HepG2 (cell line): ENCODE measurements around the gene SACS. TPM values are rescaled to one million over a fixed set of nuclear protein-coding genes. Genes with fewer than 3 reads are reported as not detected.

Experiments
- ATAC-seq: fragments of 200-7000 bp; cut with Tn5 transposase; 3 replicates; pipeline ENCODE4 v1.9.1; 2020; ENCODE audit warnings: mild to moderate bottlenecking, moderate library complexity
- Bru-seq: library from RNA; stranded (reverse); fragments of 400-500 nt; gene quantifications from one replicate; lab custom pipeline; 2021; lab: Mats Ljungman, UMichigan
- BruChase-seq, 2 experiments: library from RNA; stranded (reverse); fragments of 400-500 nt; gene quantifications; one replicate each; lab custom pipeline; 2021; lab: Mats Ljungman, UMichigan
- BruUV-seq: library from RNA; stranded (reverse); fragments of 400-500 nt; replicated peaks from 2 replicates; lab custom pipeline; 2021; lab: Mats Ljungman, UMichigan
- CTCF ChIA-PET: fragments of 300-600 bp; formaldehyde crosslinking; extraction: SDS; loops from one replicate; lab custom pipeline; 2021; ENCODE audit warnings: low total read pairs, inconsistent platforms, low intra/inter-chr PET ratio; lab: Yijun Ruan, JAX
- POLR2A ChIA-PET: fragments of 350-600 bp; sonication (Branson Sonifier 250); formaldehyde crosslinking; loops from one replicate; lab custom pipeline; 2020; ENCODE audit warnings: antibody characterized with exemption, inconsistent platforms; lab: Yijun Ruan, JAX
- DNase-seq: peaks from one replicate; pipeline ENCODE4 v3.0.0-alpha.2; 2015; ENCODE audit warnings: low spot score
- FAIRE-seq: peaks from 3 replicates; lab custom pipeline; 2011; peaks lifted over from hg19 to GRCh38; lab: Jason Lieb, UNC
- H2AFZ ChIP-seq: one replicate; pipeline ENCODE4 v1.6.1; 2011; ENCODE audit warnings: low read length, inconsistent platforms
- H3K27ac ChIP-seq: fragments of 300-600 bp; 3 replicates; pipeline ENCODE4 v1.8.0; 2011; ENCODE audit warnings: mixed run types, mild to moderate bottlenecking, mixed read lengths, low read length, inconsistent platforms; ENCODE audit not compliant: insufficient read depth; ENCODE audit errors: extremely low read length
- H3K27me3 ChIP-seq, 2 experiments: fragments of 200-600 bp in 1 of 2; 2 replicates in 1 of 2; 3 replicates in 1 of 2; pipeline versions ENCODE4 v1.6.0 to v1.8.0; 2011; ENCODE audit warnings: low read length in 2 of 2, mild to moderate bottlenecking in 2 of 2, moderate library complexity in 2 of 2, inconsistent platforms in 1 of 2; ENCODE audit not compliant: insufficient read depth in 2 of 2, control insufficient read depth in 1 of 2
- H3K36me3 ChIP-seq, 2 experiments: fragments of 200-600 bp in 1 of 2; replicated peaks in 1 of 2; 2 replicates in 1 of 2; 3 replicates in 1 of 2; pipeline versions ENCODE4 v1.5.1 to v1.8.0; 2011; ENCODE audit warnings: low read length in 2 of 2, inconsistent platforms in 1 of 2; ENCODE audit not compliant: insufficient read depth in 2 of 2, control insufficient read depth in 1 of 2
- H3K4me1 ChIP-seq: 2 replicates; pipeline ENCODE4 v1.5.1; 2012; ENCODE audit warnings: low read length, inconsistent platforms; ENCODE audit not compliant: insufficient read depth
- H3K4me2 ChIP-seq: 2 replicates; pipeline ENCODE4 v1.6.0; 2011; ENCODE audit warnings: low read depth, low read length, inconsistent platforms
- H3K4me3 ChIP-seq, 3 experiments: fragments of 200-600 bp in 1 of 3; sonication (generic), shearing (Covaris generic) in 1 of 3; replicated peaks in 1 of 3; 2 replicates each; pipeline ENCODE4 v1.5.1; 2011 to 2016; ENCODE audit warnings: low read length in 3 of 3, inconsistent platforms in 2 of 3, low read depth in 2 of 3, mild to moderate bottlenecking in 2 of 3, control low read depth in 1 of 3, mixed read lengths in 1 of 3; ENCODE audit not compliant: insufficient read depth in 1 of 3
- H3K79me2 ChIP-seq: one replicate; pipeline ENCODE4 v1.6.1; 2011; ENCODE audit warnings: low read length, inconsistent platforms; ENCODE audit not compliant: insufficient read depth
- H3K9ac ChIP-seq: 2 replicates; pipeline ENCODE4 v1.6.0; 2011; ENCODE audit warnings: mild to moderate bottlenecking, low read depth, low read length, inconsistent platforms; ENCODE audit not compliant: insufficient read depth
- H3K9me3 ChIP-seq: 2 replicates; pipeline ENCODE4 v1.5.1; 2012; ENCODE audit warnings: mild to moderate bottlenecking, low read length
- H4K20me1 ChIP-seq: 2 replicates; pipeline ENCODE4 v1.6.0; 2011; ENCODE audit warnings: inconsistent platforms, mild to moderate bottlenecking, low read length, moderate library complexity; ENCODE audit not compliant: insufficient read depth
- ELF1 ChIP-seq: sonication (generic); formaldehyde crosslinking; IDR thresholded peaks from 2 replicates; pipeline ENCODE4 v1.4.0; 2020; ENCODE audit warnings: missing genetic modification reagents
- ETV5 ChIP-seq: IDR thresholded peaks from 2 replicates; pipeline ENCODE4 v1.6.1; 2018; ENCODE audit warnings: missing biosample characterization, missing genetic modification reagents, inconsistent platforms, borderline replicate concordance
- KMT2B ChIP-seq: IDR thresholded peaks from 2 replicates; pipeline ENCODE4 v1.6.1; 2016; ENCODE audit warnings: missing genetic modification reagents, missing compliant biosample characterization
- MAF1 ChIP-seq: sonication (generic); formaldehyde crosslinking; IDR thresholded peaks from 2 replicates; pipeline ENCODE4 v1.5.0; 2020; ENCODE audit warnings: missing genetic modification reagents, borderline replicate concordance
- NRL ChIP-seq: sonication (generic); formaldehyde crosslinking; IDR thresholded peaks from 2 replicates; pipeline ENCODE4 v1.5.0; 2020; ENCODE audit warnings: missing genetic modification reagents, mild to moderate bottlenecking, moderate library complexity, borderline replicate concordance
- SAP130 ChIP-seq: IDR thresholded peaks from 2 replicates; pipeline ENCODE4 v1.6.1; 2016; ENCODE audit warnings: low read depth
- SOX6 ChIP-seq, 2 experiments: fragments of 450-650 bp in 1 of 2; sonication (generic) in 1 of 2; formaldehyde crosslinking in 1 of 2; IDR thresholded peaks; 2 replicates each; pipeline versions ENCODE4 v1.4.0 to v1.6.1; 2017 to 2020; ENCODE audit warnings: antibody characterized with exemption in 1 of 2, mild to moderate bottlenecking in 1 of 2, missing genetic modification reagents in 1 of 2
- ZNF550 ChIP-seq: sonication (generic); formaldehyde crosslinking; IDR thresholded peaks from 2 replicates; pipeline ENCODE4 v1.4.0; 2020; ENCODE audit warnings: mild to moderate bottlenecking, missing genetic modification reagents, borderline replicate concordance
- WGBS: methylation state at CpG from one replicate; pipeline ENCODE4 v1.1.6; 2017; ENCODE audit warnings: low lambda C conversion rate; 5-methylcytosine and 5-hydroxymethylcytosine counted together
- in situ Hi-C: cut with HindIII; loops from 2 replicates; pipeline ENCODE4 v1.10.0; 2017; ENCODE audit warnings: low pct_unique_long_range_greater_than_20kb; ENCODE audit not compliant: extremely low pct_ligation_motif_present
- intact Hi-C: fragments of 100-400 bp; cut with micrococcal nuclease; formaldehyde crosslinking; loops from one replicate; pipeline ENCODE4 v1.10.0; 2022; ENCODE audit not compliant: unreplicated experiment
- long read RNA-seq, 2 experiments: library from RNA in 1 of 2; library from polyadenylated mRNA in 1 of 2; stranded (forward) in 1 of 2; unstranded in 1 of 2; transcript quantifications; one replicate each; pipeline ENCODE4 v2.0.0, GENCODE V29; 2019 to 2022
- polyA minus RNA-seq, 3 experiments: library from RNA; depleted of rRNA, polyadenylated mRNA; stranded (reverse); fragments of >200 nt; gene quantifications; 2 replicates each; pipeline ENCODE4 v1.2.3, GENCODE V29; 2011; ENCODE audit warnings: low replicate concordance in 1 of 3
- polyA plus RNA-seq, 8 experiments: library from polyadenylated mRNA; depleted of rRNA in 3 of 8; stranded (reverse) in 7 of 8; unstranded in 1 of 8; fragments of >200 nt; fragmentation: Illumina TruSeq in 4 of 8; extraction: Trizol in 4 of 8; gene quantifications; 2 replicates each; pipeline versions ENCODE4 v1.2.1 to v1.2.3, GENCODE V29; 2011 to 2016; ENCODE audit warnings: low read depth in 4 of 8, missing spikeins in 1 of 8, mixed read lengths in 1 of 8; ENCODE audit not compliant: insufficient read depth in 1 of 8
- total RNA-seq, 5 experiments: library from RNA; depleted of rRNA; stranded (reverse); fragments of >200 nt; fragmentation: Illumina TruSeq; extraction: Trizol; gene quantifications; 2 replicates each; pipeline ENCODE4 v1.2.3, GENCODE V29; 2016; ENCODE audit warnings: low read depth in 1 of 5
- TF ChIP-seq, protein P1 (sequence below): fragments of 450-650 bp; IDR thresholded peaks from 2 replicates; pipeline ENCODE4 v1.6.1; 2017; ENCODE audit warnings: mild to moderate bottlenecking

SACS gene, protein sequence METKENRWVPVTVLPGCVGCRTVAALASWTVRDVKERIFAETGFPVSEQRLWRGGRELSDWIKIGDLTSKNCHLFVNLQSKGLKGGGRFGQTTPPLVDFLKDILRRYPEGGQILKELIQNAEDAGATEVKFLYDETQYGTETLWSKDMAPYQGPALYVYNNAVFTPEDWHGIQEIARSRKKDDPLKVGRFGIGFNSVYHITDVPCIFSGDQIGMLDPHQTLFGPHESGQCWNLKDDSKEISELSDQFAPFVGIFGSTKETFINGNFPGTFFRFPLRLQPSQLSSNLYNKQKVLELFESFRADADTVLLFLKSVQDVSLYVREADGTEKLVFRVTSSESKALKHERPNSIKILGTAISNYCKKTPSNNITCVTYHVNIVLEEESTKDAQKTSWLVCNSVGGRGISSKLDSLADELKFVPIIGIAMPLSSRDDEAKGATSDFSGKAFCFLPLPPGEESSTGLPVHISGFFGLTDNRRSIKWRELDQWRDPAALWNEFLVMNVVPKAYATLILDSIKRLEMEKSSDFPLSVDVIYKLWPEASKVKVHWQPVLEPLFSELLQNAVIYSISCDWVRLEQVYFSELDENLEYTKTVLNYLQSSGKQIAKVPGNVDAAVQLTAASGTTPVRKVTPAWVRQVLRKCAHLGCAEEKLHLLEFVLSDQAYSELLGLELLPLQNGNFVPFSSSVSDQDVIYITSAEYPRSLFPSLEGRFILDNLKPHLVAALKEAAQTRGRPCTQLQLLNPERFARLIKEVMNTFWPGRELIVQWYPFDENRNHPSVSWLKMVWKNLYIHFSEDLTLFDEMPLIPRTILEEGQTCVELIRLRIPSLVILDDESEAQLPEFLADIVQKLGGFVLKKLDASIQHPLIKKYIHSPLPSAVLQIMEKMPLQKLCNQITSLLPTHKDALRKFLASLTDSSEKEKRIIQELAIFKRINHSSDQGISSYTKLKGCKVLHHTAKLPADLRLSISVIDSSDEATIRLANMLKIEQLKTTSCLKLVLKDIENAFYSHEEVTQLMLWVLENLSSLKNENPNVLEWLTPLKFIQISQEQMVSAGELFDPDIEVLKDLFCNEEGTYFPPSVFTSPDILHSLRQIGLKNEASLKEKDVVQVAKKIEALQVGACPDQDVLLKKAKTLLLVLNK (N-terminal part only)
- total RNA-seq (2016; rRNA removed; fragmentation: Illumina TruSeq; extraction: Trizol) (15.7 and 29.4 TPM in 2 replicates), polyA plus RNA-seq (2011; rRNA removed) (3.9 and 4.0 TPM in 2 replicates), polyA minus RNA-seq (2011; rRNA and poly(A)+ RNA removed; ENCODE audit: low replicate concordance) (48.4 and 93.6 TPM in 2 replicates), Bru-seq, nascent RNA (percentile 57 among the genes with signal in this experiment), BruChase-seq, experiment 1, labeled RNA remaining after a 6-hour chase (percentile 79 among the genes with signal in this experiment), BruChase-seq, experiment 2, labeled RNA remaining after a 2-hour chase (percentile 73 among the genes with signal in this experiment)
- 2.6 and 3.4 TPM in 2 replicates for total RNA-seq (2016; cell fraction: cytosol; rRNA removed; fragmentation: Illumina TruSeq; extraction: Trizol; ENCODE audit: low read depth)
- total RNA-seq (2016; cell fraction: insoluble cytoplasmic fraction; rRNA removed; fragmentation: Illumina TruSeq; extraction: Trizol): 15.1 and 26.7 TPM in 2 replicates
- 6.4 and 6.9 TPM in 2 replicates for total RNA-seq (2016; cell fraction: membrane; rRNA removed; fragmentation: Illumina TruSeq; extraction: Trizol)
- total RNA-seq (2016; cell fraction: nucleus; rRNA removed; fragmentation: Illumina TruSeq; extraction: Trizol): 20.0 and 21.3 TPM in 2 replicates
- 2.5 and 3.4 TPM in 2 replicates for polyA plus RNA-seq (2011; cell fraction: cytosol; rRNA removed)
- 4.7 and 12.2 TPM in 2 replicates for polyA plus RNA-seq (2011; cell fraction: nucleus; rRNA removed)
- polyA plus RNA-seq (2012): 4.4 and 5.4 TPM in 2 replicates
- 0.59 and 0.63 TPM in 2 replicates for polyA plus RNA-seq (2016; cell fraction: cytosol; fragmentation: Illumina TruSeq; extraction: Trizol; ENCODE audit: low read depth)
- polyA plus RNA-seq (2016; cell fraction: insoluble cytoplasmic fraction; fragmentation: Illumina TruSeq; extraction: Trizol; ENCODE audit: low read depth): 9.0 and 9.7 TPM in 2 replicates
- polyA plus RNA-seq (2016; cell fraction: membrane; fragmentation: Illumina TruSeq; extraction: Trizol; ENCODE audit: low read depth): 1.2 and 1.7 TPM in 2 replicates
- 16.0 and 17.1 TPM in 2 replicates for polyA plus RNA-seq (2016; cell fraction: nucleus; fragmentation: Illumina TruSeq; extraction: Trizol; ENCODE audit: insufficient read depth, low read depth)
- 11.8 and 12.8 TPM in 2 replicates for polyA minus RNA-seq (2011; cell fraction: cytosol; rRNA and poly(A)+ RNA removed)
- 38.5 and 41.0 TPM in 2 replicates for polyA minus RNA-seq (2011; cell fraction: nucleus; rRNA and poly(A)+ RNA removed)
- long read RNA-seq, experiment 1, partial matches to known transcripts: 4 of 5 reads
- long read RNA-seq, experiment 1, other reads (novel, unspliced or antisense): 1 of 5 reads
- long read RNA-seq, experiment 2, partial matches to known transcripts: 3 of 11 reads
- long read RNA-seq, experiment 2, other reads (novel, unspliced or antisense): 8 of 11 reads

DNA sequence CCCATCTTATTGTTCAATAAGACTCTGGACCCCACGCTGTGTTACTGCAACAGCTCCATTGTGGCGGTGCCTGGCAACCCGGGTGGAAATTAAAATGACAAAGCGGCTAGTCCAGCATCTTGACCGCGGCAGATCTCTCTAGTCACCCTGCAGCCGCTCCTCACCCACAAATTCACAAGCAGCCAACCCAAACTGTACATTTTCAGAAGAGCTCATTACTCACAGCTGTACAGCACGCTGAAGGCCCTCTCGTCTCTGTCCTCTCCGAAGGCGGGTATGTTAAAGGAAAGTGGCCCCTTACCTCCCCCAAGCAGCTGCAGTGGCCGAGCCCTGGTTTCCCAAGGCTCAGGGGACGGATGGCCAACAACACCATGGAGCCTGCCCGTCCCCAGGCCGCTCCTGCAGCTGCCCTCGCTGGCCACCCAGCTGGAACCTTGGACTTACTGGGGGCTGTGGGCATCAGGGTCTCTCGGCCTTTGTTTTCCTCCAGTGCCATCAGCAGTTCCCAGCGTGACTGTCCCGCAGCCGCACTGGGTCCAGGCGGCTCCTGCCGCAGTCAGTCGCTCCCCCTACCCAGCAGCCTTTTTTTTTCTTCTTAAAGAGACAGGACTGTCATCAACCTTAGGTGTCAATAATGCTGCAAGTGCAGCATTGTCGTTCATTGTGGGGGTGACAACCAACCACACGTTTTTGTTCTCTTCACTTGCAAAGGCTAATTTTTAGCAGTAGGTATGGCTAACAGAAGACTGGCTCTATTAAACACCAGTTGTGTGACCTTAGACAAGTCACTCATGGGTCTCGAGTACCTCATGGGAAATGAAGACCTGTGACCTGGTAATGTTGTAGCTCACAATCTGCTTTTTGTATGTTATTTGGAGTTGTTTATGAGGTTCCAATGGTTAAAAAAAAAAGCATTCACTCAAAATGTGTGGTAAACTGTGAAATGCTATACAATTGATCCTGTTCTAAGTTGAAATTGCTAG, at the start of gene SACS:
TSS of gene SACS (minus strand) at position 532 of the 983 bp plus-strand sequence. CDS start 22,463 bp downstream, outside the sequence.
- no peaks in the 10 kb centered on the region; a peak in 1 of 5 replicates for H3K36me3 ChIP-seq
- FAIRE-seq (no peak), DNase-seq (no peak), ATAC-seq (peak; percentile 93)
- no peaks in the 10 kb centered on the region for H4K20me1 ChIP-seq
- intact Hi-C loops (no loop called here), in situ Hi-C loops (no loop called here)
- ChIA-PET CTCF (no interaction called here), POLR2A (no interaction called here)
- 0 out of 2 replicates have a peak, but pooled peaks cover 4% of the 10 kb centered on the region for H3K4me1 ChIP-seq
- WGBS: 4% methylated on average over 21 of the region's 26 CpGs
- H3K27me3 ChIP-seq: peaks cover 0 to 17% of the 10 kb centered on the region in 2 experiments; a peak in 3 of 5 replicates
- peak within 1 kb of the TSS; percentile 89 for H3K4me2 ChIP-seq
- peak within 1 kb of the TSS; percentile 43; the same call in 1 of the 2 replicates for H3K9ac ChIP-seq
- H2AFZ ChIP-seq: peak within 1 kb of the TSS; percentile 95
- no peaks in the 10 kb centered on the region for H3K79me2 ChIP-seq
- H3K4me3 ChIP-seq: peak within 1 kb of the TSS; percentile 56 to 74 (median 57)
- H3K27ac ChIP-seq: no peak within 1 kb of the TSS
- no TSS peak for BruUV-seq
- H3K9me3 ChIP-seq: no peaks in the 10 kb centered on the region
- TF ChIP-seq NRL (0 out of 2 replicates have a peak, but pooled peaks have one; percentile 39), ZNF550 (CRISPR knock-in tag) (no peak), KMT2B (CRISPR knock-in tag) (no peak), ELF1 (CRISPR knock-in tag) (no peak), SAP130 (CRISPR knock-in tag) (peak; percentile 23; the same call in 1 of the 2 replicates), SOX6 (IDR thresholded peaks at IDR 0.05) (no peak), SOX6 (CRISPR knock-in tag; IDR thresholded peaks at IDR 0.05) (peak; percentile 34; the same call in 1 of the 2 replicates), MAF1 (CRISPR knock-in tag) (no peak), ETV5 (CRISPR knock-in tag) (no peak)
- TF ChIP-seq, protein P1, sequence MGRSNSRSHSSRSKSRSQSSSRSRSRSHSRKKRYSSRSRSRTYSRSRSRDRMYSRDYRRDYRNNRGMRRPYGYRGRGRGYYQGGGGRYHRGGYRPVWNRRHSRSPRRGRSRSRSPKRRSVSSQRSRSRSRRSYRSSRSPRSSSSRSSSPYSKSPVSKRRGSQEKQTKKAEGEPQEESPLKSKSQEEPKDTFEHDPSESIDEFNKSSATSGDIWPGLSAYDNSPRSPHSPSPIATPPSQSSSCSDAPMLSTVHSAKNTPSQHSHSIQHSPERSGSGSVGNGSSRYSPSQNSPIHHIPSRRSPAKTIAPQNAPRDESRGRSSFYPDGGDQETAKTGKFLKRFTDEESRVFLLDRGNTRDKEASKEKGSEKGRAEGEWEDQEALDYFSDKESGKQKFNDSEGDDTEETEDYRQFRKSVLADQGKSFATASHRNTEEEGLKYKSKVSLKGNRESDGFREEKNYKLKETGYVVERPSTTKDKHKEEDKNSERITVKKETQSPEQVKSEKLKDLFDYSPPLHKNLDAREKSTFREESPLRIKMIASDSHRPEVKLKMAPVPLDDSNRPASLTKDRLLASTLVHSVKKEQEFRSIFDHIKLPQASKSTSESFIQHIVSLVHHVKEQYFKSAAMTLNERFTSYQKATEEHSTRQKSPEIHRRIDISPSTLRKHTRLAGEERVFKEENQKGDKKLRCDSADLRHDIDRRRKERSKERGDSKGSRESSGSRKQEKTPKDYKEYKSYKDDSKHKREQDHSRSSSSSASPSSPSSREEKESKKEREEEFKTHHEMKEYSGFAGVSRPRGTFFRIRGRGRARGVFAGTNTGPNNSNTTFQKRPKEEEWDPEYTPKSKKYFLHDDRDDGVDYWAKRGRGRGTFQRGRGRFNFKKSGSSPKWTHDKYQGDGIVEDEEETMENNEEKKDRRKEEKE: no peak
